Immature natural killer cell (primary cell): ENCODE results near the gene LPO. TPM values are rescaled to one million over a fixed set of nuclear protein-coding genes. Genes with fewer than 3 reads are reported as not detected.
A peak's percentile ranks its signal among the peaks of the same experiment; 100 is the strongest.

Experiments used
- DNase-seq, 3 donors: peaks; one replicate each; pipeline ENCODE4 v3.0.0; 2022; ENCODE audit warnings: mixed read lengths in 1 of 3
- H3K27ac Mint-ChIP-seq, 6 donors: one replicate each; pipeline ENCODE4 v1.8.0; 2020; ENCODE audit warnings: mixed read lengths in 6 of 6, mild to moderate bottlenecking in 5 of 6, inconsistent platforms in 4 of 6, moderate library complexity in 3 of 6
- H3K27me3 Mint-ChIP-seq, 3 donors: one replicate each; pipeline ENCODE4 v1.8.0; 2020 to 2021; ENCODE audit warnings: low read depth in 3 of 3, mild to moderate bottlenecking in 3 of 3, mixed read lengths in 3 of 3, moderate library complexity in 3 of 3, inconsistent platforms in 1 of 3
- H3K36me3 Mint-ChIP-seq, 3 donors: one replicate each; pipeline ENCODE4 v1.8.0; 2020; ENCODE audit warnings: mixed read lengths in 3 of 3, inconsistent platforms in 2 of 3, mild to moderate bottlenecking in 2 of 3
- H3K4me1 Mint-ChIP-seq, 2 donors: one replicate each; pipeline ENCODE4 v1.8.0; 2020; ENCODE audit warnings: inconsistent platforms in 2 of 2, mild to moderate bottlenecking in 2 of 2, mixed read lengths in 2 of 2, moderate library complexity in 1 of 2
- H3K4me3 Mint-ChIP-seq, 5 donors: one replicate each; pipeline ENCODE4 v1.8.0; 2020; ENCODE audit warnings: mild to moderate bottlenecking in 5 of 5, mixed read lengths in 5 of 5, inconsistent platforms in 3 of 5, moderate library complexity in 3 of 5
- H3K9me3 Mint-ChIP-seq, 6 donors: one replicate each; pipeline ENCODE4 v1.8.0; 2020; ENCODE audit warnings: mild to moderate bottlenecking in 6 of 6, mixed read lengths in 6 of 6, inconsistent platforms in 4 of 6, moderate library complexity in 3 of 6
- polyA plus RNA-seq, 3 donors: library from polyadenylated mRNA; unstranded; fragments of 300-500 nt; fragmentation: Illumina TruSeq; gene quantifications; one replicate each; pipeline ENCODE4 v1.2.3, GENCODE V29; 2021

Gene LPO
- polyA plus RNA-seq, 3 donors from 2014 or later, result 0.09 to 0.22 TPM; not detected in 1

DNA sequence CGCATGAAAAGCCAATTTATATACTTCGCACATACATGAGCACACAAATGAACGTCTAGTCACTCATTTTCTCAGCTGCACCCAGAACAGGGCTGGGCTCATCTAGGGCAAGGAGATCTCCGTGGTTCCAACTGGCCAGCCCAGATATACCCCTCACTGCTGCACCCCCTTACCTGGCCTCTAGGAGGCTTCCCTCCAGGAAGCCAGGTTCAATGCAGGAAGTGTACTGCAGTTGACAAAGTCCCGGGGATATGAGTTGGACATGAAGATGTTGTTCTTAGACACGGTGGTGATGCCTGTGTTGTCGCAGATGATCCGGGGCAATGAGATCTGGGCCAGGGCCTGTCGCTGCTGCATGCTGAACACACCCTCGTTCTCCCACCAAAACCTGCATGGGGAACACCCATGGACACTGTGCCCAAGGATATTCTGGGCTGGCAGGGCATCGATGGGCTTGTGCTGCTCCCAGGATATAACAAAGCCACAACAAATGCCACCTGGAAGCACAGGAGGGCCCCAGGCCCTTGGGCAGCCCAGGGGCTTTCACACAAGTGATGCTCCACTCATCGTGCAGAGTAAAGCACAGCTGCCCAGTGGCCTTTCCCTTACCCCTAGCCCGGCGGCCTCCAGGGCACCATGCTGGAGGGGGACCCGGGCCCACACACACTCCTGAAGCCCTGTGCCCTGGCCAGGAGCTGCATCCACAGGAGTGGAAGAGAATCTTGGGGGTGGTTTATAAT, 32.3 kb downstream of the LPO start:
- Mint-ChIP-seq H3K27me3 (peaks cover 3 to 6% (median 5%) of the 10 kb centered on the region in 3 donors), H3K27ac (no peak overlapping the region), H3K36me3 (no peaks in the 10 kb centered on the region), H3K4me3 (no peak overlapping the region), H3K9me3 (no peaks in the 10 kb centered on the region), H3K4me1 (no peaks in the 10 kb centered on the region)
- no peak for DNase-seq

DNA sequence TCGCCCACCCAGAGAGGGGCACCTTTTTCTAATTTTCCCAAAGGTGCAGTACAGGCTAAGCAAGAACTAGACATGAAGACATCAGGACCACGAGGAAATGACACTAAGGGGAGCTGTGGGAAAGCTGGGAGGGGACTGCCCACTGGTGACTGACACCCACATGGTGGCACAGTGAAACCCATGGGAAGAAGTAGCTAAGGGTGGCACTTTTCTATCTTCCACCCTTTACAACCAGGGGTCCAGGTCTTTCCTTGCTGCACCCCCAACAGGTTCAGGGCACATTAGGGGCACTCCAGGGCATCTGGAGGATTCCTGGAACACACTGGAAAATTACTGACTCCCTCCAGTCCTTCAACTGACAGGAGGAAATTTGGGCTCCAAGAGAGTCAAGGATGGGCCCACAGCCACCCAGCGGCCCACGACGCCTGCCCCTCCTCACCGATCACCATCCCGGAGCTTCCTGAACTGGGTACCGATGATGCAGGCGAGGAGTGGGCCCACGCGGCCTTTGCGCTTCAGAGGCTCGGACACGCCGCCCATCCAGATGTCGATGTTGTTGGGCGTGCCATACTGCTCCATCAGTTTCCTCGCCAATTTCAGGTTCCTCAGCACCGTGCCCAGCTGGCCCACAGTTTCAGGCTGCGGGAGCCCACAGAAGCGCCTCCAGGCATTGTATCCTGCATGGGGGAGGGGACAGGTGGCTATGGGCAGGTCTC, 33.0 kb downstream of the LPO start:
- DNase-seq, result no peak
- H3K9me3 Mint-ChIP-seq, result no peaks in the 10 kb centered on the region
- H3K27ac Mint-ChIP-seq, result no peak overlapping the region
- no peaks in the 10 kb centered on the region for H3K36me3 Mint-ChIP-seq
- no peaks in the 10 kb centered on the region for H3K4me1 Mint-ChIP-seq
- H3K4me3 Mint-ChIP-seq, result no peak overlapping the region
- peaks cover 2 to 4% (median 3%) of the 10 kb centered on the region in 3 donors for H3K27me3 Mint-ChIP-seq

DNA sequence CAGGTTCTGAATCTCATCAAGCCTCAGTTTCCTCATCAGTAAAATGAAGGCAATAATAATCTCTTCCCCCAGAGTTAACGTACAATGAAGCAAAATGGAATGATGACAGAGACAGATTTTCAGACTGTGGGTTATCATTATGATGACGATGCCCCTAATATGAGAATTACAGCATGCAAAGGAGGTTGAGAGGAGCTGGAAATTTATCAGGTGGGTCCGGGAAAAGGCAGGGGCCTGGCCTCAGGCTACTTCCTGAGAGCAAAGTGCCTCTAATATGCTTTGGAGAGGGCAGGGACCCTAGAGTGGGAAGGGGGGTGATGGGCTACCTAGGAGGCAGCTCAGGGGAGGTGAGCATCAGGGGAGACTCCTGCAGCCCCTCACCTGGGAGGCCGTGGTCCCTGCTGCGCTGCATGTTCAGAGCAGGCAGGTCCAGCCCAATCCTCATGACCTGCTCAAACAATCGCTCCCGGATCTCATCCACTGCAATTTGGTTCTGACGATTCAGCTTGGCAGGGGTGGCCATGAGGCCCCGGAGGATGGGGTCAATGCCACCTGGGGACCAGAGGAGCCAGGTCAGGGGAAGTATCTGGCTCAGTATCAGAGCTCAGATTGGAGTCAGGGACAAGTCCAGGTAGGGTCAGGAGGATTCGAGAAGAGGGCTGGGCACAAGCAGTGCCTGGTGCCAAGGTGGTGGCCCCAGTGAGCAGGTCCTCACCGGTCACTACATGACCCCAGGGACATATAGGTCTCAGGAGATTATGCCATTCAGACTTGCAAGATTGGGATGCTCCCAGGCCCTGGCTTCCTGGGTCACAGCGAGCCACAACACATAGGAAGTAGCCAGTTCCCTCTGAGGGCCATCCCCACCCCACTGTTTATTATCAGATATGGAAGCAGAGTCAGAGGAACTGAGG, 34.2 kb downstream of the LPO start:
- H3K4me1 Mint-ChIP-seq, result peaks cover 0 to 3% of the 10 kb centered on the region in 2 donors
- H3K36me3 Mint-ChIP-seq, result no peaks in the 10 kb centered on the region
- H3K27me3 Mint-ChIP-seq, result peaks cover 1 to 3% (median 2%) of the 10 kb centered on the region in 3 donors
- no peak overlapping the region for H3K27ac Mint-ChIP-seq
- H3K9me3 Mint-ChIP-seq, result no peaks in the 10 kb centered on the region
- no peak overlapping the region for H3K4me3 Mint-ChIP-seq
- DNase-seq, result no peak

DNA sequence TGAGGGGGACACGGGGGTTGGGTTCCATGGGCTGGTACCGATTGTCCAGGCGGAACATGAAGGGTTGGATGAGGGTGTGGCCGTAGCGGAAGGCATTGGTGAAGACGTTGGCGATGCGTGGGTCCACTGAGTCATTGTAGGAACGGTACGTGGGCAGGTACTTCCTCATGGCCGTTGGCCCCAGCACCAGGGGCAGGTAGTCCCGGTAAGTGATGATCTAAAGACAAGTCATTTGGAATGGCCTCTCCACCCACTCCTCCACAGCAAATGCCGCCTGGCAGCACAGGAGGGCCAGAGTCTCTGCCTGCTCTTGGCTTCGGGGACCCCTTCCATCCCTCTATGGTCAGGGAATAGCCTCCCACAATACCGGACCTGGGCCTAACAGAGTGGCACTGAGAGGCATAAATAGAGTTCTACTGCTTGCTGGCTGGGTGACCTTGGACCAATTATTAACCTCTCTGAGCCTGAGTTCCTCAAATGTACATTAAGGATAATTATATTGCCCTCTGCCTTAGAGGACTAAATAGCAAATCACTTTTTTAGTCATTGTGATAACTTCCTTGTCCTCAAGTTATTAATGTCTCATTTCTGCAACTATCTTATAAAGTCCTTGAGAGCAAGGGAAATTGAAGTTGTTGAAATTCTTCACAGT, 35.2 kb downstream of the LPO start:
- Mint-ChIP-seq H3K36me3 (no peaks in the 10 kb centered on the region), H3K9me3 (no peaks in the 10 kb centered on the region), H3K4me3 (no peak overlapping the region), H3K27ac (no peak overlapping the region), H3K27me3 (peaks cover 0 to 3% (median 3%) of the 10 kb centered on the region in 3 donors), H3K4me1 (peaks cover 0 to 3% of the 10 kb centered on the region in 2 donors)
- DNase-seq, result no peak

DNA sequence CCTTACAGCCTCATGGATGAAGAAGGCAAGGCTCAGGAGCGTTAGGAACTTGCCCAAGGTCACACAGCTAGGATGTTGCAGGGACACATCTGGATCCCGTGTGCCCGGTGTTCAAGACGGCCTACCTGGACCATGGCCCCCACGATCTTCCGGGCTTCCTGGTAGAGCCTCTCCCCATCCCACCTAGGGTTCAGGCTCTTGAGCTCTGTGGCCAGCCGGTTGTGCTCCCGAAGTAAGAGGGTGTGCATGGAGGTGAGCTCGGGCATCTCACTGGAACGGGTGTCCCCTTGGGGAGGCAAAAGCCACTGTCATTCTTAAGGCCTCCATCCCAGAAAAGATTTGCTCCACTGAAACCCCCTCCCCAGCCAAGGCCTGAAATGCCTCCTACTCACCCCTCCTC, 37.0 kb downstream of the LPO start:
- peaks cover 0 to 4% (median 3%) of the 10 kb centered on the region in 3 donors for H3K27me3 Mint-ChIP-seq
- H3K4me3 Mint-ChIP-seq, result no peak overlapping the region
- no peak overlapping the region for H3K27ac Mint-ChIP-seq
- no peaks in the 10 kb centered on the region for H3K9me3 Mint-ChIP-seq
- no peak for DNase-seq
- H3K36me3 Mint-ChIP-seq, result no peaks in the 10 kb centered on the region
- peaks cover 4 to 8% of the 10 kb centered on the region in 2 donors for H3K4me1 Mint-ChIP-seq

DNA sequence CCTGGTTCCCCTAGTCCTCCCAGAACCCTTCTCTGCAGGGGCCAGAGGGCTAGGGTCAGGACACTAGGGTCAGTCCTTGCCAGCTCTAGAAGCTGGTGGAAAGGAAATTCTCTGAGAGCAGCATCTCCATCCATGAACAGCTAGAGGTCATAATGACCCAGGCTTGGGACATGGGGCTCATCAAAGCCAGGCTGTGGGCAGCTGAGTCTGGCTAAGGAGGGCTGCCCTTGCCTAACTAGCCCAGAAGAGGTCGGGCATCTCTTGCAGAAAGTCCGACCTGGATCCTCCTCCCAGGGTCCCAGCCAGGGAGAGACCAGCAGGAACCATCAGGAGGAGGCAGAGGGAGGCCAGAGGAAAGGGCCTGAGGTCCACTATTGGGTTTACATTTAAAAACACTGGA, 38.0 kb downstream of the LPO start:
- no peaks in the 10 kb centered on the region for H3K36me3 Mint-ChIP-seq

DNA sequence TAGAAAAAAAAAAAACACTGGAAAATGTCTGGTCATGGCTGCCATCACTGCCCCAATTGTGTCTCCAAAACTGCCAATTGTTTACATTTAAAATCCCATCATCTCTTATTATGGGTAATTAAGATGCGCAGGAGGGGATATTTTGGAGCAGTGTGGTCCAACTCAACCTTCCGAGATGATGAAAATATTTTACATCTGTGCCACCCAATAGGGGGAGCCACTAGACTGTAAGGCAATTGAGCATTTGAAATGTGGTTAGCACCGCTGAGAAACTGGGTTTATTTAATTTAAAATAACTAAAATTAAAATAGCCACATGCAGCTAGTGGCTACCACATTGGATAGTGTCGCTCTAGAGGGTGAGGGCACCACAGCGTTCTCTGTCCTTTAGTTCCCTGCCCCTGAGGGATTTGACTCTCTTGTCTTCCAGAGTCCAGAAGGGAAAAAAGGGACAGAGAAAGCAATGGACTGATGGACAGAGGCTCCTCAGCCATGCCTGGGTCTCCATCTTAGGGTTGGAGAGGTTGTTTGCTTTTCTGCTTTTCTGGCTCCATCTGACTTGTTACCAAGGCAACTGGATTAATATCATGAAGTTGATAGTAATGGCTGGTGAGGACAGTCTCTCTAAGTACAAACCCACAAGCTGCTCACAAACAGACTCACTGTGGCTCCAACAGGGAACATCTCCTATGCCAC, 38.9 kb downstream of the LPO start:
- H3K4me3 Mint-ChIP-seq, result no peak overlapping the region
- peak; percentile 16 to 27 (median 20) for DNase-seq
- H3K4me1 Mint-ChIP-seq, result peaks cover 4 to 8% of the 10 kb centered on the region in 2 donors
- H3K27ac Mint-ChIP-seq, result no peak overlapping the region
- H3K9me3 Mint-ChIP-seq, result no peaks in the 10 kb centered on the region
- H3K27me3 Mint-ChIP-seq, result peaks cover 0 to 6% (median 3%) of the 10 kb centered on the region in 3 donors
- H3K36me3 Mint-ChIP-seq, result no peaks in the 10 kb centered on the region

More for the DNA sequence above, 38.0 kb downstream of the LPO start:
- no peak overlapping the region for H3K4me3 Mint-ChIP-seq
- H3K27me3 Mint-ChIP-seq, result peaks cover 0 to 6% (median 3%) of the 10 kb centered on the region in 3 donors
- no peaks in the 10 kb centered on the region for H3K9me3 Mint-ChIP-seq
- H3K27ac Mint-ChIP-seq, result no peak overlapping the region
- no peak for DNase-seq
- peaks cover 4 to 8% of the 10 kb centered on the region in 2 donors for H3K4me1 Mint-ChIP-seq

DNA sequence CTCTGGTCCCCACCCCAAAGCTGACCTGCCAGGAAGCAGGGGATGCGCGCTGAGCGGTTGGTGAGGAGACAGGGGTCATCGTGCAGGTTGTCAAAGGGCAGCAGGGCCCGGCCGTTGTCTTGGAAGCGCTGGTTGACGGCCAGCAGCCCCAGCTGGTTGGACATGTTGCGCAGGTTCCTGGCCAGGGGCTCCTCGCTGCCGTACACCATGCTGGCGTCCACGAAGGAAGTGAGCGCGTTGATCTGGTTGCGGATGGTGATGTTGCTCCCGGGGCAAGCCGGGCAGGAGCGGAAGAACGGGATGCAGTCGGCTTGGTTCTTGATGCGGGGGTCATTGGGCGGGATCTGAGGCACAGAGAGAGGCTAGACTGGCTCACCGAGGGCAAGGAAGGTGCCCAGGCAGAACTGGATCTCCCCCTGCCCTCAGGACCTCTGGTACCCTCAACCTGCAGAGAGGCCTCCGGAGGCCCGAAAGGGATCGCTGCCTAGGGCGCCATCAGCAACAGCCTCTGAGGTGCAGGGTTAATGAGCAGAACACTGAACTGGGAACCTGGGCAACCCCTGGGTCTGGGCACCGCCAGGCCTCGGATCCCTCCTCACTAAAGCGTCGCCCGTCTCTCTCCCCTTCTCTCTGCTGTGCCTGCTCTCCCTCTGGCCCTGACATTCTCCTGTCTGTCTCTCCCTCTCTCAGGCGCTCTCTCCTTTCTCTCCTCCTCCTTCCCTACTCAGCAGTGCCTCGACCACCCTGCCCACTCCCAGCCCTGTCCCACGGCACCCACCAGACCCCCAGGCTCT, 39.6 kb downstream of the LPO start:
- Mint-ChIP-seq H3K27ac (no peak overlapping the region), H3K4me1 (peaks cover 4 to 8% of the 10 kb centered on the region in 2 donors), H3K36me3 (no peaks in the 10 kb centered on the region), H3K27me3 (peaks cover 0 to 4% (median 4%) of the 10 kb centered on the region in 3 donors), H3K9me3 (no peaks in the 10 kb centered on the region), H3K4me3 (no peak overlapping the region)
- no peak for DNase-seq

DNA sequence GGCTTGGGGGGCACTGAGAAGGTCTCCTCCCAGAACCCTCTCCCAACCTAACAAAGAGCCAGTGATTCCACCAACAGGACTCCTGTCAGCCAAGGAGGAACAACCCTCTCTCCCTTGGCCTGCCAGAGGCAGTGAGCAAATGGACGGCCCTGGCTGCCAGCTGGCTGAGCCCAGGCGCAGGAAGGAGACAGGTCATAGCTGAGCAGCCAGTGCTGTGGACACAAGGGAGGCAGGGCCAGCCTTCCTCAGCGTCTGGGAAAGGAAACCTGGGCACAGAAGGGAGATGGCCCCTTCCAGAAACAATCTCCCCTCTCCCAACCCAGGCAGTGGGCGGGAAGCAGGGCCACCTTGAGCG, 40.3 kb downstream of the LPO start:
- Mint-ChIP-seq H3K36me3 (no peaks in the 10 kb centered on the region), H3K9me3 (no peaks in the 10 kb centered on the region), H3K27me3 (peaks cover 1 to 4% (median 2%) of the 10 kb centered on the region in 3 donors), H3K4me1 (peaks cover 4 to 8% of the 10 kb centered on the region in 2 donors), H3K4me3 (no peak overlapping the region), H3K27ac (no peak overlapping the region)
- DNase-seq, result no peak

DNA sequence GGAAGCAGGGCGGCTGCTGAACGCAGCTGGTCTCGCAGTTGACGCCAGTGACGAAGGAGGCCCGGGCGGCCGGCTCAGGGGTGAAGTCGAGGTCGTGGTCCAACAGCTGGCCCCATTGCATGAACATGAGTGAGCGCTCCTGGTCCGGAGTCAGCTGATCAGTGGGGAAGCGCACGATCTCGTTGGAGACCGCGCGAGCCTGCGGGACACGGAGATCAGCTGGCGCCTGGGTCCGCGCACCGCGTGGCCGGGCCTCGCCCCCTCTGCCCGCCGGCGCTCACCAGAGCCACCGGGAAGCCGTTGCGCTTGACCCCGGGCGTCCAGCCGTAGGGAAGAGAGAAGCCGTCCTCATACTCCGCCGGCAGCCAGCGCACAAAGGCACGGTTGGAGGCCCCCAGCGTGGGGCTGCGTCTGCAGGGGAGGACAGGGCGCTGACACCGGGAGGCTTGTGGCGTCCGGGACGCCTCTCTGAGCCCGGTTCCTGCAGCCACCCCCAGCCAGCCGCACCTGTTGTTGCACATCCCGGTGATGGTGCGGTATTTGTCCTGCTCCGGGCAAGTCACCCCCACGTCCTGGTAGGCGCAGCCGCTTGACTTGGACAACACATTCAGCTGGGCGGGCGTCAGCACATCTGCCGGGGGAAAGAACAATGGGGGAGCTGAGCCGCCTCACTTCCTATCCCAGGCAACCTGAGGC, 40.8 kb downstream of the LPO start:
- H3K4me3 Mint-ChIP-seq, result peak overlapping the region in 1 of 5 donors; percentile 17
- H3K4me1 Mint-ChIP-seq, result peaks cover 4 to 8% of the 10 kb centered on the region in 2 donors
- H3K36me3 Mint-ChIP-seq, result no peaks in the 10 kb centered on the region
- H3K27ac Mint-ChIP-seq, result no peak overlapping the region
- H3K27me3 Mint-ChIP-seq, result peaks cover 2 to 4% (median 3%) of the 10 kb centered on the region in 3 donors
- H3K9me3 Mint-ChIP-seq, result no peaks in the 10 kb centered on the region
- no peak for DNase-seq

DNA sequence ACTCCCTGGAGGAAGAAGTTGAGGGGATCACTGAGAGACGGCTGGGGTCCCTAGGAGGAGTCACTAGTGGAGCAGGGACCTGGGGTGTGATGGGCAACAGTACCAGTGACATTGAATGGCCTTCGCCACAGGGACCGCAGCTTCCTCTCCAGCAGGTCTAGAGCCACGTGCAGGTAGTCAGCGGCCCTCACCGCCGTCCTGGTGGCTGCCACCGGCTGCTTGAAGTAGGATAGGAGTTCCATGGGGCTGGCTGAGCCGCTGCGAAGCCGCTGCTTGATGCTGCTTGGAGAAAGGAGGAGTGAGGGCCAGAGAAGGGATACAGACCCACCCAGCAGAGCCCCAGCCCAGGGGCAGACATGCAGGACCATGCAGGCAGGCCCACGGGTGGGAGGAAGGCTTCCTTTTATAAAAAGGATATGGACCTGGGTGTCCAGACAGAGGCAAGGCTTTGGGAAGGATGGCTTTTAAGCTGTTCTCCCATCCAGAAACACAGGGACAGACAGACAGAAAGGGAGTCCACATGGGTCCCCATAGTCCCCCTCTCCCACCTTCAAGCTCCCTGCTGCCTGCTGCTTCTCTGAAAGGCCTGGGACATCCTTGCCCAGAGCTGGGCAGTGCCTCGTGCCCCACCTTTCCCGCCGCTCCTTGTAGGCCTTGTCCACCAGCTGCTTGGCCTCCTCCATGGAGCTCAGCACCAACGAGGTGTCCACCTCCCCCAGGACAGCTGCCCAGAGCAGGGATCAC, 41.5 kb downstream of the LPO start:
- Mint-ChIP-seq H3K27me3 (peaks cover 2 to 4% (median 3%) of the 10 kb centered on the region in 3 donors), H3K36me3 (peaks cover 0 to 1% (median 0%) of the 10 kb centered on the region in 3 donors), H3K9me3 (no peaks in the 10 kb centered on the region), H3K27ac (no peak overlapping the region), H3K4me1 (peaks cover 4 to 8% of the 10 kb centered on the region in 2 donors), H3K4me3 (peak overlapping the region in 1 of 5 donors; percentile 17)
- peak in 1 of 3 donors; percentile 15 for DNase-seq
